PC-3 (cell line): ENCODE data around the gene GSG1. TPM values are rescaled to one million over a fixed set of nuclear protein-coding genes. Genes with fewer than 3 reads are reported as not detected.

Source experiments
- ATAC-seq: fragments of 200-7000 bp; cut with Tn5 transposase; 2 replicates; pipeline ENCODE4 v1.9.1; 2020; ENCODE audit warnings: mild to moderate bottlenecking, moderate library complexity
- BruUV-seq: library from RNA; stranded (reverse); fragments of 400-500 nt; replicated peaks from 2 replicates; lab custom pipeline; 2021; lab: Mats Ljungman, UMichigan
- CTCF ChIA-PET: fragments of 300-600 bp; sonication (Branson Sonifier 250); formaldehyde crosslinking; loops from one replicate; lab custom pipeline; 2022; ENCODE audit warnings: antibody characterized with exemption; lab: Charles Lee
- POLR2A ChIA-PET: fragments of 300-600 bp; sonication (Branson Sonifier 250); formaldehyde crosslinking; loops from one replicate; lab custom pipeline; 2022; ENCODE audit warnings: antibody characterized with exemption; ENCODE audit not compliant: unreplicated experiment; lab: Charles Lee
- DNase-seq: peaks from one replicate; pipeline ENCODE4 v3.0.0-alpha.2; 2015
- H2AFZ ChIP-seq: fragments of 300-600 bp; sonication (generic); 2 replicates; pipeline ENCODE4 v1.6.0; 2016; ENCODE audit warnings: antibody characterized with exemption, low read length
- H3F3A ChIP-seq: fragments of 300-600 bp; sonication (generic); one replicate; pipeline ENCODE4 v1.6.0; 2017; ENCODE audit warnings: antibody characterized with exemption, low read length, control low read depth, mild to moderate bottlenecking; ENCODE audit not compliant: unreplicated experiment
- H3K27ac ChIP-seq: fragments of 300-600 bp; sonication (generic); 2 replicates; pipeline ENCODE4 v1.5.1; 2016; ENCODE audit warnings: mild to moderate bottlenecking, low read length
- H3K27me3 ChIP-seq: fragments of 300-600 bp; sonication (generic); 2 replicates; pipeline ENCODE4 v1.6.1; 2016; ENCODE audit warnings: low read length, mixed read lengths
- H3K36me3 ChIP-seq: fragments of 300-600 bp; sonication (generic); 2 replicates; pipeline ENCODE4 v1.6.1; 2016; ENCODE audit warnings: low read depth, mixed run types, low read length, mixed read lengths
- H3K4me1 ChIP-seq: fragments of 300-600 bp; sonication (generic); 2 replicates; pipeline ENCODE4 v1.5.1; 2016; ENCODE audit warnings: low read length; ENCODE audit not compliant: insufficient read depth
- H3K4me2 ChIP-seq: fragments of 300-600 bp; sonication (generic); 2 replicates; pipeline ENCODE4 v1.6.0; 2016; ENCODE audit warnings: low read length
- H3K4me3 ChIP-seq: fragments of 300-600 bp; sonication (generic); 2 replicates; pipeline ENCODE4 v1.5.1; 2016; ENCODE audit warnings: mild to moderate bottlenecking, low read length, mixed read lengths
- H3K79me2 ChIP-seq: fragments of 300-600 bp; sonication (generic); 2 replicates; pipeline ENCODE4 v1.6.1; 2017; ENCODE audit warnings: low read length, mixed read lengths
- H3K9ac ChIP-seq: fragments of 300-600 bp; sonication (generic); 2 replicates; pipeline ENCODE4 v1.6.0; 2016; ENCODE audit warnings: mild to moderate bottlenecking, low read length
- H3K9me2 ChIP-seq: fragments of 300-600 bp; sonication (generic); replicated peaks from 2 replicates; pipeline ENCODE4 v1.6.1; 2016; ENCODE audit warnings: mixed run types, low read length, mixed read lengths
- H3K9me3 ChIP-seq: fragments of 300-600 bp; sonication (generic); 2 replicates; pipeline ENCODE4 v1.6.1; 2016; ENCODE audit warnings: low read length, mixed read lengths
- H4K20me1 ChIP-seq: fragments of 300-600 bp; sonication (generic); 2 replicates; pipeline ENCODE4 v1.6.1; 2016; ENCODE audit warnings: low read length, mixed read lengths
- CTCF ChIP-seq: fragments of 300-600 bp; sonication (generic); conservative IDR thresholded peaks from 2 replicates; pipeline ENCODE4 v1.5.1; 2017; ENCODE audit warnings: antibody characterized with exemption, low read depth, mild to moderate bottlenecking, low read length
- EZH2 ChIP-seq: fragments of 300-600 bp; sonication (generic); IDR thresholded peaks from one replicate; pipeline ENCODE4 v1.6.1; 2017; ENCODE audit warnings: antibody characterized with exemption, mild to moderate bottlenecking, low read length; ENCODE audit not compliant: unreplicated experiment
- EZH2phosphoT487 ChIP-seq: fragments of 300-600 bp; sonication (generic); IDR thresholded peaks from 2 replicates; pipeline ENCODE4 v1.6.1; 2018; ENCODE audit warnings: mild to moderate bottlenecking, antibody characterized with exemption, low read length, borderline replicate concordance
- intact Hi-C: fragments of 100-400 bp; cut with micrococcal nuclease; formaldehyde crosslinking; loops from 2 replicates; pipeline ENCODE4 v1.9.0; 2023
- total RNA-seq: library from RNA; depleted of rRNA; stranded (reverse); fragments of >200 nt; gene quantifications from 2 replicates; pipeline ENCODE4 v1.2.3, GENCODE V29; 2014

GSG1 gene
- total RNA-seq, 1 experiment from 2014 or later = 0.77 TPM

DNA sequence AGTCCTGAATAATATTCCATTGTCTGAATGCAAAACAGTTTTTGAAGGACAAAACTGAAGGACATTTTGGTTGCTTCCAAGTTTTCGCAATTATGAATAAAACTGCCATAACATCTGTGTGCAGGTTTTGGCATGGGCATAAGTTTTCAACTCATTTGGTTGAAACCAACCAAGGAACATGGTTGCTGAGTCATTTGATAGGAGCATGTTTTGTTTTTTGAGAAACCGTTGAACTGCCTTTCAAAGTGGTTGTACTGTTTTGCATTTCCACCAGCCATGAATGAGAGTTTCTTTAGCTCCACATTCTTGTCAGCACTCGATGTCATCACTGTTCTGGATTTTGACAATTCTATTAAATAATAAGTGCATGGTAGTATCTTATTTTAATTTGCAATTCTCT, 23.0 kb upstream of the GSG1 start:
- DNase-seq (no peak), ATAC-seq (no peak)
- H3K27me3 ChIP-seq = no peaks in the 10 kb centered on the region
- no peaks in the 10 kb centered on the region for H3K9me3 ChIP-seq
- H3K4me3 ChIP-seq = no peak overlapping the region
- peaks cover 55% of the 10 kb centered on the region for H3K4me1 ChIP-seq
- intact Hi-C loops = no loop called here
- H3K27ac ChIP-seq = no peak overlapping the region
- no peak overlapping the region for H3K4me2 ChIP-seq
- H3F3A ChIP-seq = no peaks in the 10 kb centered on the region
- TF ChIP-seq EZH2 (no peak), CTCF (no peak), EZH2phosphoT487 (no peak)
- CTCF ChIA-PET = no interaction called here
- POLR2A ChIA-PET = no interaction called here
- no peaks in the 10 kb centered on the region for H3K79me2 ChIP-seq
- BruUV-seq = no TSS peak
- no peak overlapping the region for H3K9ac ChIP-seq
- H3K9me2 ChIP-seq = no peaks in the 10 kb centered on the region
- no peaks in the 10 kb centered on the region for H3K36me3 ChIP-seq
- no peaks in the 10 kb centered on the region for H4K20me1 ChIP-seq
- no peak overlapping the region for H2AFZ ChIP-seq

DNA sequence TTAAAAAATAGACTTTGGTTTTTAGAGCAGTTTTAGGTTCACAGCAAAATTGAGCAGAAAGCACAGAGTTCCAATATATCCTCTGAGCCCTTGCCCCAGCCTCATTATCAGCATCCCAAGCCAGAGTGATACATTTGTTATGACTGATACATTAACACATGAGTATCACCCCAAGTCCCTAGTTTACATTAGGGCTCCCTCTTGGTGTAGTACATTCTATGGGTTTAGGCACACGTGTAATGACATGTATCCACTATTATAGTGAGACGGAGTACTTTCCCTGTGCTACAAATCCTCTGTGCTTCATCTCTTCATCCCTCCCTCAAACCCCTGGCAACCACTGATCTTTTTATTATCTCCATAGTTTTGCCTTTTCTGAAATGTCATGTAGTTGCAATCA, 22.5 kb upstream of the GSG1 start:
- ChIA-PET POLR2A (no interaction called here), CTCF (no interaction called here)
- ATAC-seq (no peak), DNase-seq (no peak)
- Histone ChIP-seq H3K9me2 (no peaks in the 10 kb centered on the region), H3K27ac (no peak overlapping the region), H3K79me2 (no peaks in the 10 kb centered on the region), H3K4me1 (peaks cover 50% of the 10 kb centered on the region), H3K9ac (no peak overlapping the region), H3K9me3 (no peaks in the 10 kb centered on the region), H3K27me3 (no peaks in the 10 kb centered on the region), H3F3A (no peaks in the 10 kb centered on the region), H3K36me3 (no peaks in the 10 kb centered on the region), H2AFZ (no peak overlapping the region), H3K4me3 (no peak overlapping the region), H3K4me2 (no peak overlapping the region), H4K20me1 (no peaks in the 10 kb centered on the region)
- no peak for TF ChIP-seq EZH2phosphoT487
- TF ChIP-seq CTCF = no peak
- no peak for TF ChIP-seq EZH2
- BruUV-seq = no TSS peak
- intact Hi-C loops = no loop called here

DNA sequence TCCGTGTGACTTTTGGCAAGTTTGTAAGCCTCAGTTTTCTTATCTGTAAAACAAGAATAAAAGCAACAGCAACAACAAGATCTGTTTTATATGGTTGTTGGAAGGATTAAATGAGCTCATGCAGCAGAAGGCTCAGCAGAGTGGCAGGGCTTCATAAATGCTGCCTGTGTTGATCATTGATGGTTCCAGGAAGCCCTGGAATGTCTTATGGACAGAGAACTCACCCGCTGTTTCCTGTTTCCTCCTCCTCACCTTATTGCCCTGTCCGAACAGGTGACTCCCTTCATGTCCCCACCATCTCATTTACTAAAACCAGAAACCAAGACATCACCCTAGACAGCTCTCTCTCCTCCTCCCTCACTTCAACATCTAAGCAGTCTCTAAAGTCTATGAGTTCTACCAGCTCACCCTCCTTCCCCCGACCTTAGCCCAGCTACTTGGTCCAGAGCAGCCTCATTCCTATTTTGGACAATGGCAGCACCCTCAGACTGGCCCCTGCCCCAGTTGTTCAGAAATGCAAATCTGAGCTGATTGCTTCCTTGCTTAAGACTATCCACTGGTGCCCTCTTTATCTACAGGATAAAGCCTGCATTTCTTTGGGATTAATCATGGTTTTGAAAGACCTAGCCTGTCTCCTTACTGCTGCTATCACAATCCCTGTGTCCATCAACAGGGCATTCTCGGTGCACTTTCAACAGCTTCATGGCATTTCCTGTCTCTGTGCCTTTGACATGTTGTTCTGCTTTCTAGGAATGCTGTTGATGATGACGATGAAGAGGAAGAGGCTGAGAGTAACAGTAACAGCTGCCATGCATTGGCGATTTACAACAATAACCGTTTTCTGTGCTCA, 21.4 kb upstream of the GSG1 start:
- ATAC-seq = no peak
- Histone ChIP-seq H3K27me3 (no peaks in the 10 kb centered on the region), H3K79me2 (no peaks in the 10 kb centered on the region), H3K4me3 (no peak overlapping the region), H3K4me1 (peaks cover 39% of the 10 kb centered on the region), H3F3A (no peaks in the 10 kb centered on the region), H3K9me2 (no peaks in the 10 kb centered on the region), H3K27ac (no peak overlapping the region), H3K9me3 (no peaks in the 10 kb centered on the region), H3K4me2 (no peak overlapping the region), H2AFZ (no peak overlapping the region), H3K9ac (no peak overlapping the region), H4K20me1 (no peaks in the 10 kb centered on the region), H3K36me3 (no peaks in the 10 kb centered on the region)
- intact Hi-C loops = no loop called here
- BruUV-seq = no TSS peak
- DNase-seq = peak; percentile 50
- TF ChIP-seq EZH2 (no peak), CTCF (no peak), EZH2phosphoT487 (no peak)
- POLR2A ChIA-PET = no interaction called here
- CTCF ChIA-PET = no interaction called here
